A549 (cell line): ENCODE results near the gene UQCC2. TPM values are rescaled to one million over a fixed set of nuclear protein-coding genes. Genes with fewer than 3 reads are reported as not detected.

Experiments
- ATAC-seq, 2 experiments: fragments of 200-7000 bp in 1 of 2; fragments of >200 bp in 1 of 2; cut with Nextera tagmentation in 1 of 2; cut with Tn5 transposase in 1 of 2; 3 replicates each; pipeline versions ENCODE4 v1.8.0 to v1.9.1; 2018 to 2020; ENCODE audit warnings: mild to moderate bottlenecking in 1 of 2, moderate library complexity in 1 of 2
- CTCF ChIA-PET: fragments of 300-600 bp; sonication (Branson Sonifier 250); formaldehyde crosslinking; extraction: SDS; loops from one replicate; lab custom pipeline; 2021; ENCODE audit warnings: antibody characterized with exemption, inconsistent platforms; lab: Yijun Ruan, JAX
- POLR2A ChIA-PET: fragments of 350-600 bp; formaldehyde crosslinking; extraction: SDS; loops from one replicate; lab custom pipeline; 2021; ENCODE audit warnings: antibody characterized with exemption, inconsistent platforms; lab: Yijun Ruan, JAX
- DNase-seq, 2 experiments: peaks; one replicate each; pipeline versions ENCODE4 v3.0.0 to v3.0.0-alpha.2; 2011 to 2016; ENCODE audit warnings: low read depth in 1 of 2, low spot score in 1 of 2
- FAIRE-seq: peaks from 2 replicates; lab custom pipeline; 2011; peaks lifted over from hg19 to GRCh38; lab: Jason Lieb, UNC
- H3K27ac ChIP-seq, 2 experiments: fragments of >200 bp; sonication (Bioruptor Twin); formaldehyde crosslinking; 3 replicates each; pipeline ENCODE4 v1.5.1; 2016 to 2017
- H3K4me1 ChIP-seq: fragments of >200 bp; sonication (Bioruptor Twin); formaldehyde crosslinking; 3 replicates; pipeline ENCODE4 v1.6.1; 2016
- H3K4me2 ChIP-seq: fragments of >200 bp; sonication (Bioruptor Twin); formaldehyde crosslinking; 3 replicates; pipeline ENCODE4 v1.6.1; 2016
- H3K4me3 ChIP-seq: fragments of >200 bp; sonication (Bioruptor Twin); formaldehyde crosslinking; 3 replicates; pipeline ENCODE4 v1.5.1; 2016
- H3K9me3 ChIP-seq: fragments of >200 bp; sonication (Bioruptor Twin); formaldehyde crosslinking; 3 replicates; pipeline ENCODE4 v1.6.1; 2016
- CBX2 ChIP-seq: fragments of 200-600 bp; sonication (generic); IDR thresholded peaks from 2 replicates; pipeline ENCODE4 v1.6.1; 2016; ENCODE audit warnings: low read depth, mild to moderate bottlenecking, borderline replicate concordance
- CBX8 ChIP-seq: fragments of 200-600 bp; sonication (generic); IDR thresholded peaks from 2 replicates; pipeline ENCODE4 v1.6.1; 2016
- CHD2 ChIP-seq: fragments of 150-350 bp; IDR thresholded peaks from 2 replicates; pipeline ENCODE4 v1.6.1; 2014; ENCODE audit warnings: low read length; ENCODE audit not compliant: partially characterized antibody
- EP300 ChIP-seq, 2 experiments: fragments of >200 bp; sonication (Bioruptor Twin); formaldehyde crosslinking; IDR thresholded peaks; 2 replicates in 1 of 2; 3 replicates in 1 of 2; pipeline ENCODE4 v1.6.1; 2016 to 2017
- ESRRA ChIP-seq: fragments of 150-350 bp; IDR thresholded peaks from 2 replicates; pipeline ENCODE4 v1.6.1; 2014; ENCODE audit warnings: mild to moderate bottlenecking, low read length, borderline replicate concordance
- FOSB ChIP-seq: fragments of 250-450 bp; sonication (Bioruptor Pico); IDR thresholded peaks from 2 replicates; pipeline ENCODE4 v1.5.0; 2020; ENCODE audit warnings: mild to moderate bottlenecking, moderate library complexity
- FOXS1 ChIP-seq: fragments of 250-450 bp; sonication (Bioruptor Pico); IDR thresholded peaks from 2 replicates; pipeline ENCODE4 v1.5.0; 2020; ENCODE audit warnings: mild to moderate bottlenecking, moderate library complexity
- HEYL ChIP-seq: fragments of 250-450 bp; sonication (Bioruptor Pico); IDR thresholded peaks from 2 replicates; pipeline ENCODE4 v1.8.0; 2021; ENCODE audit warnings: mild to moderate bottlenecking, moderate library complexity
- HOXA7 ChIP-seq: fragments of 250-450 bp; sonication (Bioruptor Pico); IDR thresholded peaks from 2 replicates; pipeline ENCODE4 v1.5.0; 2020; ENCODE audit warnings: mild to moderate bottlenecking, moderate library complexity
- HOXB5 ChIP-seq: fragments of 250-450 bp; sonication (Bioruptor Pico); IDR thresholded peaks from 2 replicates; pipeline ENCODE4 v1.5.0; 2020; ENCODE audit warnings: mild to moderate bottlenecking, moderate library complexity
- MYC ChIP-seq: IDR thresholded peaks from 2 replicates; pipeline ENCODE4 v1.6.1; 2012; ENCODE audit warnings: mild to moderate bottlenecking, inconsistent platforms, low read length, improper control_type of control experiment, borderline replicate concordance
- NR3C1 ChIP-seq: fragments of >200 bp; sonication (Bioruptor Twin); formaldehyde crosslinking; IDR thresholded peaks from 3 replicates; pipeline ENCODE4 v1.6.1; 2017
- PHF8 ChIP-seq: fragments of 200-600 bp; sonication (generic); IDR thresholded peaks from 2 replicates; pipeline ENCODE4 v1.6.1; 2016; ENCODE audit warnings: low read depth, mild to moderate bottlenecking, antibody characterized with exemption, moderate library complexity, borderline replicate concordance
- POLR2A ChIP-seq: IDR thresholded peaks from 2 replicates; pipeline ENCODE4 v1.6.1; 2012; ENCODE audit warnings: mild to moderate bottlenecking, low read length
- POLR2AphosphoS2 ChIP-seq: conservative IDR thresholded peaks from 2 replicates; pipeline ENCODE4 v1.6.1; 2012; ENCODE audit warnings: low read length, improper control_type of control experiment, inconsistent platforms
- REST ChIP-seq: fragments of 200-600 bp; sonication (generic); IDR thresholded peaks from 2 replicates; pipeline ENCODE4 v1.6.1; 2016; ENCODE audit warnings: antibody characterized with exemption, mild to moderate bottlenecking, moderate library complexity
- WGBS: methylation state at CpG from one replicate; pipeline ENCODE4 v1.1.6; 2017; ENCODE audit errors: missing lambda C conversion rate; 5-methylcytosine and 5-hydroxymethylcytosine counted together
- polyA plus RNA-seq, 4 experiments: library from polyadenylated mRNA; depleted of rRNA in 3 of 4; stranded (reverse); fragments of >200 nt; fragmentation: RNase III in 1 of 4; extraction: RNeasy Plus Mini Kit Qiagen cat#74134 plus additional on column Dnase treatment in 1 of 4; gene quantifications; 2 replicates in 3 of 4; 3 replicates in 1 of 4; pipeline ENCODE4 v1.2.3, GENCODE V29; 2011 to 2017
- TF ChIP-seq, protein P1 (sequence below): IDR thresholded peaks from 2 replicates; pipeline ENCODE4 v1.6.1; 2012; ENCODE audit warnings: low read depth, borderline replicate concordance
- TF ChIP-seq, protein P2 (sequence below): IDR thresholded peaks from 2 replicates; pipeline ENCODE4 v1.6.1; 2012
- TF ChIP-seq, protein P3 (sequence below): fragments of 150-350 bp; IDR thresholded peaks from 2 replicates; pipeline ENCODE4 v1.6.1; 2014; ENCODE audit warnings: low read depth, mild to moderate bottlenecking, low read length
- TF ChIP-seq, protein P4 (sequence below): fragments of >200 bp; sonication (Bioruptor Twin); formaldehyde crosslinking; IDR thresholded peaks from 2 replicates; pipeline ENCODE4 v1.6.1; 2016

UQCC2 gene
- polyA plus RNA-seq, 2 of the 4 experiments (the other 2 are of a cell fraction): 65.5 to 82.0 TPM

DNA sequence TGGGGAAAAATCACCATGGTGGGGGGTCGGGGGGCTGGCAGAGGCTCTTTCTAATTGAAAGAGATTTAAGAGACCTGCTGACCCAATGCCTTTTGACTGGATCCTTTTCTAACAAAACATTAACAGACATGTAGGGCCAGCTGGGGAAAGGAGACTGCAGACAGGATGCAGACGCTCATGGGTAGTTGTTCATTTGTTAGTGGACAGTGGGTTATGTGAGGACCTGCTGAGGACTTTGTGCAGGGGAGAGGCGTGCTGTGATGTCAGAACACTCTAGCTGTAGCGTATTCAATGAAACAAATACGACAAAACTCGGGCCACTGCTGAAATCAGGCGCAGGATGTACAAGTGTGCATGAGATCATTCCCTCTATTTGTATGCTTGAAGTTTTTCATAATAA lies 34.0 kb upstream of the UQCC2 start:
- ATAC-seq (no peak), DNase-seq (no peak), FAIRE-seq (no peak)
- ChIA-PET CTCF (interaction anchor here (0.8 to 7.2 kb wide), 16 partner anchors 8 to 411 kb away, joined by 3 to 80 read pairs (median 6); partner anchors contain the start of gene UQCC2), POLR2A (interaction anchor here (1.0 kb wide), 1 partner anchor 33 kb away, joined by 3 read pairs; no protein-coding TSS in a partner anchor)
- no peaks in the 10 kb centered on the region for H3K9me3 ChIP-seq
- H3K27ac ChIP-seq: peak overlapping the region; percentile 68 to 77; a peak in 4 of 6 replicates
- H3K4me2 ChIP-seq: peak overlapping the region; percentile 45; the same call in 1 of the 3 replicates
- WGBS: 84% methylated on average over 6 of the region's 7 CpGs
- no peak overlapping the region for H3K4me3 ChIP-seq
- H3K4me1 ChIP-seq: peaks cover 27% of the 10 kb centered on the region
- TF ChIP-seq, protein P1, sequence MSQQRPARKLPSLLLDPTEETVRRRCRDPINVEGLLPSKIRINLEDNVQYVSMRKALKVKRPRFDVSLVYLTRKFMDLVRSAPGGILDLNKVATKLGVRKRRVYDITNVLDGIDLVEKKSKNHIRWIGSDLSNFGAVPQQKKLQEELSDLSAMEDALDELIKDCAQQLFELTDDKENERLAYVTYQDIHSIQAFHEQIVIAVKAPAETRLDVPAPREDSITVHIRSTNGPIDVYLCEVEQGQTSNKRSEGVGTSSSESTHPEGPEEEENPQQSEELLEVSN: no peak
- TF ChIP-seq REST: no peak
- TF ChIP-seq, protein P2, sequence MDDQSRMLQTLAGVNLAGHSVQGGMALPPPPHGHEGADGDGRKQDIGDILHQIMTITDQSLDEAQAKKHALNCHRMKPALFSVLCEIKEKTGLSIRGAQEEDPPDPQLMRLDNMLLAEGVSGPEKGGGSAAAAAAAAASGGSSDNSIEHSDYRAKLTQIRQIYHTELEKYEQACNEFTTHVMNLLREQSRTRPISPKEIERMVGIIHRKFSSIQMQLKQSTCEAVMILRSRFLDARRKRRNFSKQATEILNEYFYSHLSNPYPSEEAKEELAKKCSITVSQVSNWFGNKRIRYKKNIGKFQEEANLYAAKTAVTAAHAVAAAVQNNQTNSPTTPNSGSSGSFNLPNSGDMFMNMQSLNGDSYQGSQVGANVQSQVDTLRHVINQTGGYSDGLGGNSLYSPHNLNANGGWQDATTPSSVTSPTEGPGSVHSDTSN: no peak
- no peak for TF ChIP-seq MYC
- TF ChIP-seq, protein P3, sequence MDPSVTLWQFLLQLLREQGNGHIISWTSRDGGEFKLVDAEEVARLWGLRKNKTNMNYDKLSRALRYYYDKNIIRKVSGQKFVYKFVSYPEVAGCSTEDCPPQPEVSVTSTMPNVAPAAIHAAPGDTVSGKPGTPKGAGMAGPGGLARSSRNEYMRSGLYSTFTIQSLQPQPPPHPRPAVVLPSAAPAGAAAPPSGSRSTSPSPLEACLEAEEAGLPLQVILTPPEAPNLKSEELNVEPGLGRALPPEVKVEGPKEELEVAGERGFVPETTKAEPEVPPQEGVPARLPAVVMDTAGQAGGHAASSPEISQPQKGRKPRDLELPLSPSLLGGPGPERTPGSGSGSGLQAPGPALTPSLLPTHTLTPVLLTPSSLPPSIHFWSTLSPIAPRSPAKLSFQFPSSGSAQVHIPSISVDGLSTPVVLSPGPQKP: no peak
- TF ChIP-seq FOXS1 (CRISPR knock-in tag): no peak

DNA sequence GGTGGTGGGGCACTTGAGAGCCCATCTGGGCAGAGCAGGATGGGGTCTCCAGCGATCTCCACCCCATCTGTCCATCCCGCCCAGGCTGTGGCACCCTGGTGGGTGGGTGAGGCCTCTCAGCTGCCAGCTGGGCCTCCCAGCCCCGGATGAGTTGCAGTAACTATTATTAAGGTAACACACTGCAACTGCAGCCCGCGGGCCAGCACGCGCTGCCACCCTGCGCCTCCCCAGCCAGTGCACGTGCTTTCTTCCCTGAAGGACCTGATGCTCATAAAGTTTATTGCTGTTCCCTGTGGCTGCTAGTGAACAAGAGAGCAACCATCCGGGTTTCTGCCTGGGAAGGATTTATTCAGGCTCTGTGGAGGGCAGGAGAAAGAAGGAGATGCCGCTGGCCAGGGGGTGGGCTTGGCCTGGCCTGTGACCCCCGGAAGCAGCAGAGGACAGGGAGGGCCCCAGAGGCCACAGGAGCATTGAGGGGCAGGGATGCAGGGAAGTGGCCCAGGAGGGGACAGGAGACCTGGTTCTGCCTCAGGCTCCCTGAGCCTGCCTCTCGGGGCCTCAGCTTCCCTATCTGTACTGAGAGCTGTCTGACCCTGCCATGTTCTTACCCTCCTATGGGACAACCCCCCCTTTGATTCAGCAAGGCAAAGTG lies 33.5 kb upstream of the UQCC2 start:
- ChIA-PET CTCF (interaction anchor here (0.5 to 7.2 kb wide), 37 partner anchors 8 to 1035 kb away, joined by 3 to 80 read pairs (median 4); partner anchors contain the start of genes LEMD2 and UQCC2), POLR2A (interaction anchor here (1.0 kb wide), 1 partner anchor 33 kb away, joined by 3 read pairs; the partner anchor contains the start of gene UQCC2)
- Histone ChIP-seq H3K9me3 (no peaks in the 10 kb centered on the region), H3K4me2 (peak overlapping the region; percentile 9; the same call in 2 of the 3 replicates), H3K4me1 (peaks cover 27% of the 10 kb centered on the region), H3K4me3 (no peak overlapping the region), H3K27ac (peak overlapping the region; percentile 68 to 77; a peak in 3 of 6 replicates)
- no peak for DNase-seq
- TF ChIP-seq EP300 (IDR thresholded peaks at IDR 0.05) (no peak), PHF8 (no peak), HOXA7 (CRISPR knock-in tag) (no peak), HEYL (no peak), ESRRA (no peak), NR3C1 (no peak), POLR2A (no peak), CHD2 (no peak), MYC (no peak), FOSB (CRISPR knock-in tag) (no peak), POLR2AphosphoS2 (no peak), CBX2 (no peak), HOXB5 (CRISPR knock-in tag) (no peak), FOXS1 (CRISPR knock-in tag) (no peak), CBX8 (no peak)
- TF ChIP-seq, protein P2: no peak
- TF ChIP-seq, protein P4, sequence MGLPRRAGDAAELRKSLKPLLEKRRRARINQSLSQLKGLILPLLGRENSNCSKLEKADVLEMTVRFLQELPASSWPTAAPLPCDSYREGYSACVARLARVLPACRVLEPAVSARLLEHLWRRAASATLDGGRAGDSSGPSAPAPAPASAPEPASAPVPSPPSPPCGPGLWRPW: no peak
- ATAC-seq: peak in 1 of 2 experiments; percentile 33; a peak in 2 of 6 replicates
- no peak for FAIRE-seq
- 67% methylated on average over 8 of the region's 13 CpGs for WGBS
